ENCODE data around the gene JMJD4. TPM values are rescaled to one million over a fixed set of nuclear protein-coding genes. Genes with fewer than 3 reads are reported as not detected.
A peak's percentile ranks its signal among the peaks of the same experiment; 100 is the strongest.

JMJD4 gene
- total RNA-seq, 1 experiment from 2014 or later: 24.4 TPM

DNA sequence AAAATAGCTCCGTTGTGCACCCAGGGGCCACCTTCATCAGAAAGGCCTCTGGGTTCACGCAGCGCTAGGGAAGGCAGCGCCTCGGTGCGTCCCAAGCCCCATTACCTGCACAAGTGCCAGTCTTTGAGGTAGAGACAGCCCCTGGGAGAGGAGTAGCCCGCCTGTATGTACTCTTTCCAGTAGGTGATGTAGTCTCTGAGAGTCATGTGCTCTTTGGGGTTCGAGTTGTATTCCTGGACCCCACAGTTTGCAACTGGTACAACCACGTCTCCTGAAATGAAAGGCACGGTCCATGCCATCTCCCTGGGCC lies 601 bp downstream of the JMJD4 start:
- H2AFZ ChIP-seq (ENCODE audit: low read length): no peak overlapping the region
- DNase-seq: no peak
- H4K5ac ChIP-seq (ENCODE audit: insufficient read length, low read depth, low read length): no peak overlapping the region
- H3K18ac ChIP-seq (ENCODE audit: insufficient read length, low read depth, low read length): peak overlapping the region; percentile 41
- TF ChIP-seq, protein P1, sequence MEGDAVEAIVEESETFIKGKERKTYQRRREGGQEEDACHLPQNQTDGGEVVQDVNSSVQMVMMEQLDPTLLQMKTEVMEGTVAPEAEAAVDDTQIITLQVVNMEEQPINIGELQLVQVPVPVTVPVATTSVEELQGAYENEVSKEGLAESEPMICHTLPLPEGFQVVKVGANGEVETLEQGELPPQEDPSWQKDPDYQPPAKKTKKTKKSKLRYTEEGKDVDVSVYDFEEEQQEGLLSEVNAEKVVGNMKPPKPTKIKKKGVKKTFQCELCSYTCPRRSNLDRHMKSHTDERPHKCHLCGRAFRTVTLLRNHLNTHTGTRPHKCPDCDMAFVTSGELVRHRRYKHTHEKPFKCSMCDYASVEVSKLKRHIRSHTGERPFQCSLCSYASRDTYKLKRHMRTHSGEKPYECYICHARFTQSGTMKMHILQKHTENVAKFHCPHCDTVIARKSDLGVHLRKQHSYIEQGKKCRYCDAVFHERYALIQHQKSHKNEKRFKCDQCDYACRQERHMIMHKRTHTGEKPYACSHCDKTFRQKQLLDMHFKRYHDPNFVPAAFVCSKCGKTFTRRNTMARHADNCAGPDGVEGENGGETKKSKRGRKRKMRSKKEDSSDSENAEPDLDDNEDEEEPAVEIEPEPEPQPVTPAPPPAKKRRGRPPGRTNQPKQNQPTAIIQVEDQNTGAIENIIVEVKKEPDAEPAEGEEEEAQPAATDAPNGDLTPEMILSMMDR (conservative IDR thresholded peaks at IDR 0.05): no peak
- peak overlapping the region; percentile 80; the same call in 1 of the 2 replicates for H3K14ac ChIP-seq (ENCODE audit: insufficient read depth, low read length)
- Mint-ChIP-seq H3K4me1 (peaks cover 15 to 29% of the 10 kb centered on the region in 2 experiments), H3K36me3 (ENCODE audit: insufficient read depth in 1 of 3, low read depth in 3 of 3) (peaks cover 5 to 21% (median 20%) of the 10 kb centered on the region in 3 experiments; a peak in 6 of 7 replicates), H3K27ac (peak overlapping the region in 2 of 3 experiments; percentile 7 to 39; a peak in 1 of 7 replicates), H3K9me3 (no peaks in the 10 kb centered on the region), H3K4me3 (peak overlapping the region; percentile 89 to 96), H3K27me3 (ENCODE audit: low read depth) (no peaks in the 10 kb centered on the region; the same call in 1 of the 2 replicates)
- H2BK12ac ChIP-seq (ENCODE audit: insufficient read length, low read depth, low read length): no peak overlapping the region
- no peak overlapping the region for H3K4ac ChIP-seq (ENCODE audit: low read depth, low read length)
- H3K23ac ChIP-seq (ENCODE audit: insufficient read length, low read depth, low read length): no peak overlapping the region
- no peak overlapping the region for H3T11ph ChIP-seq (ENCODE audit: low read length)
- H3K79me1 ChIP-seq (ENCODE audit: insufficient read depth, low read depth, low read length, poor library complexity, severe bottlenecking): no peaks in the 10 kb centered on the region
- H2AK5ac ChIP-seq (ENCODE audit: insufficient read length, low read length): no peak overlapping the region
- no peak overlapping the region for H4K91ac ChIP-seq (ENCODE audit: insufficient read length, low read depth, low read length)
- H3K9me3 ChIP-seq (ENCODE audit: control insufficient read depth, low read depth, low read length): no peaks in the 10 kb centered on the region
- H4K20me1 ChIP-seq (ENCODE audit: control insufficient read depth, insufficient read depth, insufficient read length): peaks cover 8% of the 10 kb centered on the region
- H3K4me2 ChIP-seq (ENCODE audit: insufficient read depth, insufficient read length, low read length): peak overlapping the region; percentile 95
- H3K56ac ChIP-seq (ENCODE audit: insufficient read length, low read depth, low read length): no peak overlapping the region
- WGBS (ENCODE audit: extremely low coverage, insufficient read length, low lambda C conversion rate): no CpG with 5 or more reads among the region's 10 CpGs
- H3K4me1 ChIP-seq (ENCODE audit: insufficient read depth, low read length): peaks cover 5% of the 10 kb centered on the region; the same call in 1 of the 2 replicates
- H2BK20ac ChIP-seq (ENCODE audit: low read depth, low read length, poor library complexity, severe bottlenecking): no peak overlapping the region
- no peak overlapping the region for H2BK120ac ChIP-seq (ENCODE audit: low read depth, low read length, poor library complexity, severe bottlenecking)
- no peaks in the 10 kb centered on the region for H3K27me3 ChIP-seq (ENCODE audit: insufficient read depth, low read length)
- H3K23me2 ChIP-seq (ENCODE audit: insufficient read length, low read depth, low read length, poor library complexity, severe bottlenecking): peaks cover 18% of the 10 kb centered on the region
- no peak overlapping the region for H3K27ac ChIP-seq (ENCODE audit: insufficient read length, low read depth, low read length)
- H2BK15ac ChIP-seq (ENCODE audit: low read depth, low read length): no peak overlapping the region
- peaks cover 8% of the 10 kb centered on the region; the same call in 1 of the 2 replicates for H3K79me2 ChIP-seq (ENCODE audit: insufficient read depth, low read length)
- H2BK5ac ChIP-seq (ENCODE audit: insufficient read length, low read length): no peak overlapping the region
- peak overlapping the region; percentile 72 for H3K9ac ChIP-seq (ENCODE audit: extremely low read depth, insufficient read length, low read length)
- no peak overlapping the region for H4K8ac ChIP-seq (replicated peaks; ENCODE audit: insufficient read length, low read depth, low read length)

All from H9 (cell line).